Measurements from ENCODE around the gene HDAC4.

HDAC4 gene

DNA sequence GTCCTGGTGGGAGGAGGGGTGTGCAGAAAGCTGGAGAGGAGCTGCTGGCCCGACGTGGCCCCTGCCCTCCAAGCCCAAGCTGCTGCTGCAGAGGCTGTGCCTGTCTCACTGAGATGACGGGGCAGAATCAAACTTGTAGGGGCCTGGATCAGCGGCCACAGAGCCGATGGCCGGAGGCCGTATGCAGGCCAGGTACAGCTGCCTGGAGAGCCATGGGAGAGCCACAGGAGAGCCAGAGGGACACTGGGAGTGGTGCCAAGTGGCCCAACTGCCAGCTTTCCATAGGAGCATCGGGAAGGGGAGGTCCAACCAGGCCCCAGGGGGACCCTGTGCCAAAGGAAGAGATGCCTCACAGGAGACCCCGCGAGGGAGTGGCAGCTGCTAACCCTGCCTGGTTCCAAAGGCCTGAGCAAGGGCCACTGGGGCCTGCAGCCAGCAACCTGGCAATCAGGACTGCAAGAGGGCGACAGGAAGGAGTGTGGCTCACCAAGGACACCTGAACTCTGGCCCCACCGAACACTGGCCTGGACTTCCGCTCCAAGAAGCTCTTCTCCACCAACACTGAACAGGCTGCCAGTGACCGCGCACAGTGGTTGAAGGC, 70.7 kb downstream of the HDAC4 start:
- DNase-seq (ENCODE audit: low read depth in 1 of 2, low spot score in 1 of 2): no peak

DNA sequence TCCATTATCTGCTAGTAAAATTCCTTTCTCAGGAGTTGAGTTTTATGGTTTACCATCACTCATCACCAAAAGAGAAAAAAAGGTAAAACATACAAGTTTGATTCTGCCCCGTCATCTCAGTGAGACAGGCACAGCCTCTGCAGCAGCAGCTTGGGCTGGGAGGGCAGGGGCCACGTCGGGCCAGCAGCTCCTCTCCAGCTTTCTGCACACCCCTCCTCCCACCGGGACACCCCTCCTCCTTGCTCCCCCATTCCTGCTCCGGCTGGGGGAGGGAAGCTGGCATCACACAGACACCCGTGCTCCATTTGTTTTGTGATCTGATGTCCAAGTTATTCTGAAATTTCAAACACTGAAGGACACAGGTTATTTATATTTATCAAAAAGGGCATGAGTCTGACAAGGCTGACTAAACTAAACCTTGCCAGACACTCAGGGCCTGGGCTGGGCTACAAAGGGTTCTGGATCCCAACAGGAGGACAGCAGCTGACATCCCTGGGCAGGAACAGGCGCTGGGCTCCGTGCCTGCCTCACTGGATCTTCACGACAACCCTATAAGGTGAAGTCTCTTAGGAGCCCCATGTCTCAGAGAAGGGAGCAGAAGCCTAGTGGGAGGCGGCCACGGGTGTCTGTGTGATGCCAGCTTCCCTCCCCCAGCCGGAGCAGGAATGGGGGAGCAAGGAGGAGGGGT, 71.4 kb downstream of the HDAC4 start:
- no peak for DNase-seq (ENCODE audit: low read depth in 1 of 2, low spot score in 1 of 2)

DNA sequence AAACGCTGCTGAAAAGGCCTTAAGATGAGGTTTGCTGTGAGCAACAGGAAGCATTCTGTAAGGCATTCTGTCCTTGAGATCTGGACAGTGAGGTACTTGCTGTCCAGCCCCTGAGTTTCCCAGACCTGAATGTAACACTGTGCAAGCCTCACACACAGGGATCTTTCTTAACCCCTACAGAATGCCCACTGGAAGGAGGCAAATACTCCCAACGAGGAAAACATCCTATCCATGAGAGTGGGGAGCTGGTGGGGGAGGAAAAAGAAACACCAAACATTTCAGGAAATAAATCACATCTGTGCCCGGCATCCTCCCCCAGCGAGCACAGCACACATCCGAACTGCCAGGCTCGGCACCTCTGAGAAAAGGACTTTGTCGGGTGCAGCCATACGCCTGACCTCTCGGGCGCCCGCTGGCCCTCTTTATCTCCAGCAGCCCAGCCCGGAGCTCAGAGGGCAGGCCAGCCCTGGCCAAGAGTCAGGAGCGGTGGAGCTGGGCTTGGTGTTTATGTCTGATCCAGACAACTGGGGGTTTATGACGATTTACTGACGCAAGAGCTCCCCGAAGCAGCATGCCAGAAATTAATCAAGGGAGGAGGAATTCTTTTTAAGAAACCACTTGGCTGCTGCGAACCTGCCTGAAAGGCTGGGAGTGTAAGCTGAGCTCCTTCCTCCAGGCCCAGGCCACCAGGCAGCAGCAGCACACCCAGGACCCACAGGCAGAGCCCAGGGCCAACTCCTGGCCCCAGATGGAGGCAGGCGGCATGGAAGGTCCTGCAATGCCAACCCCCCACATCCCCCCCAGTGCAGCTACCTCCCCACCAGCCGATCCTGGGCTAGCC, 72.2 kb downstream of the HDAC4 start:
- no peak for DNase-seq (ENCODE audit: low read depth in 1 of 2, low spot score in 1 of 2)

DNA sequence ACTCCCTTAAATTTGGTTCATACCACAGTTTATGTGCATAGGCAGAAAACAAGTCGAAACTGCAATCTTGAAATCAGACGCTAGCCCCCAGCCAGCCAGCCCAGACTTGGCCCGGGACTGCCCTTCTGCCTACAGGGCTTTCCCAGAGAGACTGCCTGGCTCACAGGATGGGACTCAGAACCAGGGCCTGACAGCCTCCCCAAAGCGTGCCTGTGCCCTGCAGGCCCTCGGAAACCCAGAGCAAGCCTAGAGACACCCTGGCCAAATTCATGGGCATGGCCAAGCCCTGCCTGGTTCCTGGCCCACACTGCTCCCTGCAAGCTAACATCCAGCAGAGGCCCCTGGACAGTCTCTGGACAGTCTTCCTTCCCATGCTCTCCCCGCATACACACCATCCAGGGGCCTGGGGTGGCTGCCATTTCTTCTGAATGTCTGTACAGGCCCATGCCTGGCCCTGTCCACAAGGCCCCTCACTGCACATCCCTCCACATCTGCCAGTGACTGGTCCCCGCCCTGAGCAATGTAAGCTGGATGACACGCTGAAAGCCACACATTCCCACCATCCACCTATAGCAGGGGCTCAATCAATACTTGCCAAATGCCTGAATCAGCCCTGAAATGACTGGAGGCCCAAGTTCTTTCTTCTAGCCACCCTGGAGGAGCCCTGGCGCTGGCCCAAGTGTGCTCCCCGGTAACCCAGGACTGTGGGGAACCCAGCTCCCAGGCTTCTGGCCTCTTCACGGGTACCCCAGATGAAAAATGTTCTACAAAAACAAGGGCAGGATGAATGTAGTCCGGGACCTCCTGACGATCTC, 73.1 kb downstream of the HDAC4 start:
- DNase-seq (ENCODE audit: low read depth in 1 of 2, low spot score in 1 of 2): no peak

DNA sequence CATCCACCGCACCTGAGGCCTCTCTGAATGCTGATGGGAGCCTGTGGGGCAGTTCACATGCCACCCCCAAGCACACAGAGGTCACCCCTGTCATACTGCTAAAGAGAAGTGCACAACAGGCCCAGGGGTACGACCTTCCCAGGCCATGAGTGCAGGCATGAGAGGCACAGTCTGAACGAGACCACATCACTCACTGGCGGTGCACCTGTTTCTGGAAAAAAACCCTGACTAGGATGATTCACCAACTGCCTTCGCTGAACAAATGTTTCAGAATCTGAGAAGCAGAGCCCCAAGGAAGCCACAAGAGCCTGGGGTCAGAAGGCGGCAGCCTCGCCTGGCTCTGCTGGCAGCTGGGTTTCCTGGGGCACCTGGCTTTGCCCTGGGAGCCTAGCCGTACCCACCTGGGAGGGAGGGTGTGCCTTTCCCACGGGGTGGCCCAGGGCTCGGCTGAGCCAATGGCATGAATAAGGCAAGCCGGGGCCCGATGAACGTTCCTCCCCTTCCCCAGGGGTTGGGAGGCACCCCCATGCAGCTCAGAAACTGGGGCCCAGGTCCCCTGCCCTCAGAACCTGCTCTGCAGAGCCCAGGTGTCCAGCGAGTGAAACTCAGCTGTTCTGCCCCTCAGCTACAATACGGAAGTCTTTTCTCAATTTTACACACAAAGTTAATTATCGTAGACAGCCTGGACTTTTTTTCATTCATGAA, 73.8 kb downstream of the HDAC4 start:
- peak; percentile 32 to 69 for DNase-seq (ENCODE audit: low read depth in 1 of 2, low spot score in 1 of 2)

DNA sequence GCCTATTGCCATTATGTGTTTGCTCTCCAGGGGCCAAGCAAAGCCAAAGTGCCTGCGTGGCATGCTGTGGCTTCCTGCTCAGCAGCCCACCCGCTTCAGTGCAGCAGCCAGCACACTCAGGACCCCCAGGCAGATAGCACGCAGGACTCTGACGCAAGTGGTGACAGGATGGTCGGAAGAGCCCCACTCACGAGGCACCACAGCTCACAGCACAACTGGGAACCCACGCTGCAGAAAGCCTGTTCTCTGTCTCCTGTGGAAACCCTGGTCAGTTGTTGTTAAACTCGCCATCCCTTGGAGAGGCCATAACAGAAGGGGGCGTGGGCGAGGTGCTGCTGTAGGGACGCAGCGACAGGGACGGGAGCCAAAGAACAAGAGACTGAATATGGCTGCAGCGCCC, 76.4 kb downstream of the HDAC4 start:
- no peak for DNase-seq (ENCODE audit: low read depth in 1 of 2, low spot score in 1 of 2)

DNA sequence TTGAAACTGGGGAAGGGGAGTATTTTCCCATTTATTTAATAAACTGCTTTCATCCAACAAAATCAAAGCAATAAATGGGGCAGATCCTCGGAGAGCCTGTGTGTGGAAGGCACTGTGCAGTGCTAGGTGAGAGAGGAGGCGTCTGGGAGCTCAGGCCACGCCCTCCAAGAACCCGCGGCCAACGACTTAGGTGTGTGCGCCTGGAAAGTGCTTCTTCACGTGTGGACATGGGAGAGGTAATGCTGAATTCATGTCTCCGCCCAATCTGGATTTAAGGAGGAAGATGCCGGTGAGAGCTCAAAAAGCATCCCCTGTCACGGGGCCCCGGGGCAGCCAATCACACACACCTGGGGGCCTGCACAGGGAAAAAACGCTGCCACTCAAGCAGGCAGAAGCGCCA, 77.4 kb downstream of the HDAC4 start:
- DNase-seq (ENCODE audit: low read depth in 1 of 2, low spot score in 1 of 2): no peak

DNA sequence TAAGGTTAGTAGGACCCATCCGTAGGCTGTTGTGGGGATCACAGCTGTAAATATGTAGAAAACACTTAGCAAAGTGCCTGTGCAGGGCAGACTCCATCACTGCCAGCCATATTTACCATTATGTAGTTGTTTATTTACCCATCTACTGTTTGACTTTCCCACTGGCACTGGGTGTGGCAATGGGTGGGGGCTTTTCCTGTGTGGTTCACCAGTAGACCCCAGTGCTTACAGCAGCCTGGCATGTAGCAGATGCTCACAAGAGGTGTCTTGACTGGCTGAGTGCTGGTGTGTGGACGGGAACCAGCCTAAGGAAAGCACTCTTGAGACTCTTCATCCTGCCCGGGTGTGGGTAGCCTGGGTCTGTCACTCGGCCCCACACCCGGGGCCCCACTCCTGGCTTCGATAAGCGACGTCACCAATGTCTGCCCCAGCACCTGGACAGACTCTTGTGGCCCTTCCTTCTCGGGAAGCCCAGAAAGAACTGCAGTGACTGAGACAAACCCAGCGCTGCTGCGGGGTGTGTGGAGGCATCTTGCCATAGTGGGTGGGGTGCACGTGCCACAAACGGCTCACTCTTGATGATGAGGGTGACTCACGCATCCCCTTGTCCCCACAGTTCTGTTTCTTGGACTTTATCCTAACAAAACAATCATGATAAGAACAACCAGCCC, 78.3 kb downstream of the HDAC4 start:
- DNase-seq (ENCODE audit: low read depth in 1 of 2, low spot score in 1 of 2): no peak

DNA sequence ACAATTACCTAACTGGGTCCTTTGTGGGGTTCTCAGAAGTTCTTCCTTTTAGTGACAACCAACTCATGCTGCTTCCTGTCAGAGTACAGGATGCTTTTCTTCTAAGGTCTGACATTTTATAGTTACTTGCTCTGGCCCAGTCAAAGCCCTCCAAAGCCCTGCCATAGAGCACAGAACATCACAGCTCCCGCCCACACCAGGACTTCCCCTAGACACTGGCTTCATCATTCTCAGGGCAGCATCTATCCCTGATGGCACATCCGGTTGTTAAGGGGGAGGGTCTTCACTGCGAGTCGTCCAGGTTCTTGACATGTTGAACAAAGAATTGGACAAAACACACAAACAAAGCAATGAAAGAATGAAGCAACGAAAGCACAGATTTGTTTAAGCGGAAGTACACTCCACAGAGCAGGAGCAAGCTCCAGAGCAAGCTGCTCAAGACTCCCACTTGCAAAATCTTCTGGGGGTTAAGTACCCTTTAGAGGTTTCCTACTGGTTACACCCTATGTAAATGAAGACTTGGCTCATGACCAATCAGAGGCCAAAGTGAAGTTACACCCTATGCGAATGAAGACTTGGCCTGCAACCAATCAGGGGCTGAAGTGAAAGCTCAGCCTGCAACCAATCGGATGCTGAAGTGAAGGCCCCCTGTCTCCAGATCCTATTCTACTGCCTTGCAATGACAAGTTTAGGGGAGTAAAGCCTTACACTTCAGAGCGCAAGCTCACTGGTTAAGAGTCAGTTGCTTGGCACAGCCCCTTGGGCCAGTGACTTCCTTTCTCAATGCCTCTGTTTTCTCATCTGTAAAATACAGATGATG, 79.0 kb downstream of the HDAC4 start:
- peak in 1 of 2 donors; percentile 35 for DNase-seq (ENCODE audit: low read depth in 1 of 2, low spot score in 1 of 2)

DNA sequence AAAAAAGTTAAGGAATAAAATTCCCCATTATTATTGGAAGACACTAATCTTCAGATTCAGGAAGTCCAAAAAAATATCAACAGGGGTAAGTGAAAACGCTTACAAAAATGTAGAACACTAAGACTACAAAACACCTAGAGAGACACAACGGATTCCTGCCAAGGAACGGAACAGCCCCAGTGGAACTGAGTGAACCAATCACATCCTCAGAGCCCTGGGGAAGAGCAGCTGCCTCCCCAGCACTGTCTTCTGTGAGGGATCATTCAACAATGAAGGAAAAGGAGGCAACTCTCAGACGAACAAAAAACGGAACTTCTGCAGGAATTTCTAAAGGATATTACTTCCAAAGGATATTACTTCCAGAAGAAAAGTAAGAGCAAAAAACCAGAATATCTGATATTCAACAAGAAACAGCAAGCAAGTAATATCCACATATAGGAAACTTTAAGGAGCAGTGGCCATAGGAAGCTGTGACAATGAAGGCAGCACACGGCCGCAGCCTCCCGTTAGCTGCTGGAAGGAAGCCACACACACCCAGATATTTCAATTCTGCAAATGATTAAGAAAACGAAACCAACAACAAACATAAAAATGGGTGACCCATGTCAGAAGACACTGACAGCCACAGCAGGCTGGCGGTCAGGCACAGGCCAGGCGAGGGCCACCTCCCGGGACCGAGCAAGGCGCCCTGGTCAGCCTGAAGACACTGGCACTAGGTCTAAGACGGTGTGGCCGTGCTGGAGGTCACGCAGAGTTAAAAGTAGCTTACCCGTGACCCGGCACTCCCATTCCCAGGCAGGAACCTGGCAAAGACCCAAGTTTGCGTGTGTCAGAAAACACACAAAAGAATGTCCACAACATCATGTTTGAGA, 81.8 kb downstream of the HDAC4 start:
- no peak for DNase-seq (ENCODE audit: low read depth in 1 of 2, low spot score in 1 of 2)

DNA sequence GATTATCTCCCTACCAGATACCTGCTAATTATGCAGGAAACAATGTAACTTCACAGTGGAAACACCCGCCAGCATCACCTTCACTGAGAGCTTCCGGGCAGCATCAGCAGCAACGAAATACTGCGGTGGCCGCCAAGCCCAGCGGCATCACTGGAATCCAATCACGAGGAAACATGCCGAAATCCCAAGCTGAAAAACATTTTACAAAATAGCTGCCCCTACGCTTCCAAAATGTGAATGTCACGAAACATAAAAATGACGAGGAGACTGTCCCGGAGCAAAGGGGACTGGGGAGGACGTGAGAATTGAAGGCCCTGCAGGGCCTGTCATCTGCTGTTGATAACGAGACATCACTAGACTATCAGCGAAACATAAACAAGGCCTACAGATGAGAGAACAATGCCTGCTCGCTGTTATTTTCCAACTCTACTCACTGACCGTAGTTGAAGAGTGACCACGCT, 82.6 kb downstream of the HDAC4 start:
- no peak for DNase-seq (ENCODE audit: low read depth in 1 of 2, low spot score in 1 of 2)

DNA sequence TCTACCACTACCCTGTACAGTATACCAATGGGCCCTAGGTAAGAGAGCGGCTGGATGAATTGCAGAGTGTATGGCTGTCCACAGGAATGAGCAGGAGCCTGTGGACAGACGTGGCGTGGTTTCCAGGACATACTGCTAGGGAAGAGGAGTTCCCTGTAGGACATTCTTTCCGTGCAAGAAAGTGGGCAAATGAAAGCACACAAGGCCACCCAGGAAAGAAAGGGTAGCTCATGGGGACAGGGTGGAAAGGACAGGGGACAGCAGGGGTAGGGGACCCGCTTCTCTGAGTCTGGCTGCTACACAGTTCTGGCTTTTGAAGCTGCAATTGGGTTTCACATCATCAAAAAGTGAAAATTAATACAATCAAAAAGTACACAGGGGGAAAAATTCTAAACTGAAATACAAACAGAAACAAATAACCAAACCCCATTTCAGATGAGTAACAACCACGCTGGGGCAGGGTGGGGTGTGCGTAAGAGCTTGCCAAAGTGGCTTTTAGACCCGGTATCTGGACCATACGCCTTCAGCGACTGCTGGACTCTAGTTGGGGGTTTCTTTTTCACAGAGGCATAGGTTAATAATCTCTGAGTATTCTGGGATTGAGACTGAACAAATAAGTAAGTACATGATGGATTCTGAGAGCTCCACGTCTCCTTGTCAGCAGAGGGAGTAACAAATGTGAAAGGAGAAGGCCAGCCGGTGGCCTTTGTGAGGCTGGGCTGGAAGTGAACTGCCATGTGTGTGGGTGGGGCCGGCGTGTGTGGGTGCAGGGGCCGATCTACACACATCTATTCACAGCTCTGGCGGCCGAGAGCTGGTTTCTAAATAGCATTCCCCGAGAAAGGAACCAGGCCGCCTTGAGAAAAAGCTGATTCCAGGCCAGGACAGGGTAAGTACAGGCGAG, 84.0 kb downstream of the HDAC4 start:
- no peak for DNase-seq (ENCODE audit: low read depth in 1 of 2, low spot score in 1 of 2)

DNA sequence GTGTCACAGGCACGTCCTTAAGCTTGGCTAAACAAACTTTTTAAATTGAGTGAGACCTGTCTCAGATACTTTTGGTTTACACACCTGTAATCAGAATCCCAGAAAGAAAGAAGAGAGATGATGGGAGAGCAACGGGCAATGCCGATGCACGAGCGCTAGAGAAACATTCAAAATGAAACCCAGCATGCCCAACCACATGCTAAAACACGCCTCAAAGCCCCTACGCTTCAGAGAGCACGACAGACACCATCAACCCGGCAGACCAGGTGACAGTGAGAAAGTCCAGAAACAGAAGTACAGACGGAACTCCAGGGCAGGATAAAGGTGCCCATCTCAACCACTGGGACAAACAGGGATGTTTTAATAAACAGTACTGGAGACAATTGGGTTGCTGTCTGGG, 85.5 kb downstream of the HDAC4 start:
- no peak for DNase-seq (ENCODE audit: low read depth in 1 of 2, low spot score in 1 of 2)

DNA sequence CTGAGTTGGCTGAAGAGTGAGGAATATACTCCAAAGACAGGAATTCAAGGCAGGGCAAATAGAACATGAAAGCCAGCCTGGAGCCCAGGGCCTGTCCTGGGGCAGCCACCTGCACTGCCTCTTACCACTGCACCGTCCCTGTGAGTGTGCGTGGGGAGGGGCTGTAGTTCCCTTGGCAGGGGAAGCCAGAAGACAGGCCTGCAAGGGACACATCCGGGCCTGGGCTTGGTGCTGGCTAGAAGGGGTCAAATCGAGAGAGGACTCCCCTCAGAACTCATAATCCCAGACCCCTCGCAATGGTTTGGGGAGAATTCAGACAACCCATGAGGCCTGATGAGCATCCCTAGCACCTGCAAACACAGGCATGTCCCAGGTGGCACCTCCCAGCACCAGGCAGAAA, 87.0 kb downstream of the HDAC4 start:
- no peak for DNase-seq (ENCODE audit: low read depth in 1 of 2, low spot score in 1 of 2)

DNA sequence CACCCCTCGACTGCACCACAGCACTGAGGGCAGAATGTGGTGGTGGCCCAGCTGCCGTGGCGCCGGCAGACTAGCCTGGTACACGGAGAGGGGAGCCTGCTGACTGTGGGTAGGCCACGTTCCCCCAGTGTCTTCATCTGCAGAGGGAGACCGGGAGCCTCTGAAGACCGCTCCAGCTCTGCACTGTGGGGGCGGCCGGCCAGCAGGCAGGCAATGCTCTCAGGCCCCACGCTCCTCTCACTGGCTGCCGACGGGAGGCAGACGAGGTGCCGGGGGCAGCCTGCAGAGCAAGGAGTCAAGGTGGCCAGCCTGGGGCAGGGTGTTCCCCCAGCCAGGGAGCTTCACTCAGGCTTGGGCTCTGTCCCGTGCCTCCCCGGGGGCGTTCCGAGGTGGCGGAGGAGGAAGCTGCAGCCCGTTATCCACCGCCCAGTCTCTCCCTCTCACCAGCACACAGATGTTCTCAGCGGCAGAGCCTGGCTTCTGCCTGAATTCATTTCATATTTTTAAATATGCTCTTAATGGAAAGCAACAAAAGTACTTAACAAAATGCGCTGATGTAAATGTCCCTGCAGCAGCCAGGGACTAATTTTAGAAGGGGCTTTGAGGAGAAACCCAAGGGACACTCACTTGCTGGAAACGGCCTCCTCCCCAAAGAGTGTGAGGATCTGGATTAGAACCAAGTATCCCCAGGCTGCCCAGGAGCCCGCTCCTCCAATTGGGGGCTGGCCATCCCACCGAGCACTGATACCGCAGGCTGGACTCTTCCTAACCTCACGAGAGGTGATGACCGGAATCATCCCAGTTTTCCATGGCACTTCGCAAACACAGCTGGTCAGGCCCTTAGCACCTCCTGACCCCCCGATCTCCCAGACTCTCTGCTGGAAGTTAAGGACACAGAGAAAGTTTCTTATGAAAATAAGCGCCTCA, 87.8 kb downstream of the HDAC4 start:
- no peak for DNase-seq (ENCODE audit: low read depth in 1 of 2, low spot score in 1 of 2)

DNA sequence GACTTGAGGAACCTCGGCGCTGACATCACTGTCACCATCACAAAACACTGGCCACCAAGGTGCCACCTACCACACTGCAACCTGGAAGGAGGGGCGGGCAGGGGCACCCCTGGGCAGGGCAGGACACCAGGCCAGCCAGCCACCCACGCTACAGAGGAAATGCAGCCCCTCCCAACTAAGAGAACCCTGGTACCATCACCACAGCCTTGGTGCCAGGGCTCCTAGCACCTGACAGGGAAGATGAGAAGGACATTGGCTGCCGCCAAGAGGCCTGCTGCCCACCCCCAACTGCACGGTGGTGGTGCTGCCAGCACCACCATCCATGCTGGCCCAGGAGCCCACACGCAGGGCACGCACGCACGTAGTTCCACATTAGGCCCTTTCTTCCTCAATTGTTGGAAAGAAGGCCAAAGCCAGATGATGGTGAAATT, 88.7 kb downstream of the HDAC4 start:
- DNase-seq (ENCODE audit: low read depth in 1 of 2, low spot score in 1 of 2): no peak

Data from activated CD4-positive, alpha-beta T cell treated with anti-CD3 and anti-CD28 coated beads, Interleukin-2, amount 50 U/mL, for 24 hours (primary cell).